AG09309 (cell line): ENCODE measurements around the gene CS.
A peak's percentile ranks its signal among the peaks of the same experiment; 100 is the strongest.
"Not testable (repeated sequence)": the region's sequence is repeated elsewhere in the genome, so short reads cannot be mapped to it uniquely, and the experiment has no call there.

Experiments used
- DNase-seq: peaks from one replicate; pipeline ENCODE4 v3.0.0-alpha.2; 2010; ENCODE audit warnings: low read depth
- H3K4me3 ChIP-seq: 2 replicates; pipeline ENCODE4 v1.5.1; 2011; ENCODE audit warnings: mild to moderate bottlenecking, low read depth, low read length, moderate library complexity; ENCODE audit not compliant: control insufficient read depth
- CTCF ChIP-seq: IDR thresholded peaks from 2 replicates; pipeline ENCODE4 v1.5.1; 2011; ENCODE audit warnings: mild to moderate bottlenecking, low read depth, low read length, inconsistent platforms; ENCODE audit not compliant: insufficient read depth, control insufficient read depth; ENCODE audit errors: missing control alignments

The CS gene

GRCh38 chr12:56338308-56339157 lies 38.4 kb upstream of the CS start, which contains the start of gene IL23A:
TSS of gene IL23A (plus strand) at chr12:56338884. CDS start at chr12:56339045, 161 bp downstream.
- H3K4me3 ChIP-seq, result no peak within 1 kb of the TSS
- no peak for TF ChIP-seq CTCF
- DNase-seq, result no peak

- no peak for TF ChIP-seq CTCF
- no peak for DNase-seq
- no peak overlapping the region for H3K4me3 ChIP-seq
Observed at GRCh38 chr12:56337753-56338251, 37.7 kb upstream of the CS start.

GRCh38 chr12:56336361-56337167 lies 36.4 kb upstream of the CS start:
- TF ChIP-seq CTCF, result no peak
- H3K4me3 ChIP-seq, result no peak overlapping the region
- no peak for DNase-seq

- DNase-seq, H3K4me3 ChIP-seq: not testable (repeated sequence)
Observed at GRCh38 chr12:56335527-56335926, 35.4 kb upstream of the CS start.

GRCh38 chr12:56334490-56334793 lies 34.3 kb upstream of the CS start:
- TF ChIP-seq CTCF, result no peak
- DNase-seq, result no peak
- peak overlapping the region; percentile 72 for H3K4me3 ChIP-seq

GRCh38 chr12:56333679-56334489 lies 33.8 kb upstream of the CS start, which contains the start of gene PAN2:
TSS of gene PAN2 (minus strand) at chr12:56334000. CDS start at chr12:56333094, 906 bp downstream.
- peak within 1 kb of the TSS; percentile 72 for H3K4me3 ChIP-seq
- peak; percentile 83 for DNase-seq
- peak; percentile 74 for TF ChIP-seq CTCF
